T-cell (primary cell): Measurements from ENCODE around the gene KCNG2. TPM values are rescaled to one million over a fixed set of nuclear protein-coding genes. Genes with fewer than 3 reads are reported as not detected.

ENCODE experiments used
- ATAC-seq, 4 experiments: fragments of 200-7000 bp in 3 of 4; fragments of 150-1000 bp in 1 of 4; cut with Tn5 transposase; replicated peaks in 1 of 4; 1 replicate in 3 of 4; 2 replicates in 1 of 4; pipeline ENCODE4 v1.10.0; 2021; ENCODE audit warnings: moderate library complexity in 3 of 4, mild to moderate bottlenecking in 2 of 4, moderate number of reproducible peaks in 1 of 4
- CTCF ChIA-PET, 2 donors: fragments of 300-600 bp; sonication (Branson Sonifier 250); formaldehyde crosslinking; loops; one replicate each; lab custom pipeline; 2022; ENCODE audit warnings: antibody characterized with exemption in 2 of 2; lab: Charles Lee
- POLR2A ChIA-PET, 2 donors: fragments of 300-600 bp; sonication (Branson Sonifier 250); formaldehyde crosslinking; loops; one replicate each; lab custom pipeline; 2022; ENCODE audit warnings: antibody characterized with exemption in 2 of 2; lab: Charles Lee
- DNase-seq, 35 experiments: peaks; one replicate each; pipeline versions ENCODE4 v3.0.0 to v3.0.0-alpha.2; 2013 to 2023
- H3K27ac ChIP-seq: one replicate; pipeline ENCODE4 v1.5.1; 2013; ENCODE audit warnings: low read length
- H3K27me3 ChIP-seq, 2 experiments: replicated peaks in 1 of 2; 1 replicate in 1 of 2; 2 replicates in 1 of 2; pipeline versions ENCODE4 v1.6.1 to v1.7.0; 2013; ENCODE audit warnings: low read length in 1 of 2, mixed read lengths in 1 of 2; ENCODE audit not compliant: control insufficient read depth in 2 of 2, insufficient read depth in 2 of 2; ENCODE audit errors: extremely low read depth in 1 of 2
- H3K36me3 ChIP-seq, 2 donors: 1 replicate in 1 of 2; 2 replicates in 1 of 2; pipeline versions ENCODE4 v1.6.1 to v1.7.0; 2013; ENCODE audit warnings: low read length in 1 of 2; ENCODE audit not compliant: control insufficient read depth in 2 of 2, insufficient read depth in 1 of 2; ENCODE audit errors: extremely low read depth in 1 of 2
- H3K4me1 ChIP-seq, 2 experiments: 1 replicate in 1 of 2; 2 replicates in 1 of 2; pipeline versions ENCODE4 v1.6.1 to v1.7.0; 2013; ENCODE audit warnings: low read length in 2 of 2, mixed read lengths in 1 of 2; ENCODE audit not compliant: insufficient read depth in 2 of 2, control insufficient read depth in 1 of 2; ENCODE audit errors: extremely low read depth in 1 of 2
- H3K4me3 ChIP-seq, 2 donors: 1 replicate in 1 of 2; 2 replicates in 1 of 2; pipeline versions ENCODE4 v1.5.1 to v1.7.0; 2013; ENCODE audit warnings: mild to moderate bottlenecking in 2 of 2, low read length in 1 of 2, moderate library complexity in 1 of 2; ENCODE audit not compliant: control insufficient read depth in 1 of 2; ENCODE audit errors: extremely low read depth in 1 of 2
- H3K9me3 ChIP-seq: 2 replicates; pipeline ENCODE4 v1.7.0; 2013
- H3K27ac Mint-ChIP-seq, 2 donors: one replicate each; pipeline ENCODE4 v1.8.0; 2020 to 2021; ENCODE audit warnings: mild to moderate bottlenecking in 2 of 2, mixed read lengths in 2 of 2
- H3K27me3 Mint-ChIP-seq, 2 donors: one replicate each; pipeline ENCODE4 v1.8.0; 2021 to 2022; ENCODE audit warnings: mixed read lengths in 2 of 2
- H3K36me3 Mint-ChIP-seq: one replicate; pipeline ENCODE4 v1.8.0; 2021; ENCODE audit warnings: mixed read lengths
- H3K4me1 Mint-ChIP-seq, 3 donors: one replicate each; pipeline ENCODE4 v1.8.0; 2020 to 2022; ENCODE audit warnings: mixed read lengths in 3 of 3, mild to moderate bottlenecking in 1 of 3
- H3K4me3 Mint-ChIP-seq, 3 donors: one replicate each; pipeline ENCODE4 v1.8.0; 2020 to 2022; ENCODE audit warnings: mild to moderate bottlenecking in 3 of 3, mixed read lengths in 3 of 3, moderate library complexity in 3 of 3
- H3K9me3 Mint-ChIP-seq, 3 donors: one replicate each; pipeline ENCODE4 v1.8.0; 2020 to 2022; ENCODE audit warnings: mixed read lengths in 3 of 3
- WGBS: methylation state at CpG from one replicate; pipeline ENCODE4 v1.1.5; 2013; ENCODE audit warnings: missing lambda C conversion rate; ENCODE audit not compliant: insufficient coverage; 5-methylcytosine and 5-hydroxymethylcytosine counted together
- total RNA-seq, 35 experiments: library from RNA in 6 of 35; stranded (reverse) in 6 of 35; fragments of 120-200 nt in 1 of 35; gene quantifications; one replicate each; pipeline versions ENCODE4 v1.2.1 to v1.2.4 and lab custom pipeline; 2013 to 2026

Gene KCNG2
- total RNA-seq, 5 donors from 2014 or later (not counting 1 experiment from before 2014, with no cell fraction given), result not detected

GRCh38 chr18:79784071-79784913 is 13.4 kb upstream of the KCNG2 start:
- H3K27ac Mint-ChIP-seq, result no peak overlapping the region
- POLR2A ChIA-PET, result no interaction called here
- peaks cover 28 to 45% of the 10 kb centered on the region in 2 donors for H3K27me3 Mint-ChIP-seq

GRCh38 chr18:79784965-79785770 is 12.6 kb upstream of the KCNG2 start:
- WGBS, result 82% methylated on average over 26 of the region's 32 CpGs
- Histone ChIP-seq H3K4me3 (no peak overlapping the region), H3K27ac (no peak overlapping the region), H3K4me1 (peaks cover 0 to 3% of the 10 kb centered on the region in 2 experiments), H3K36me3 (no peaks in the 10 kb centered on the region), H3K9me3 (no peaks in the 10 kb centered on the region), H3K27me3 (peaks cover 0 to 65% of the 10 kb centered on the region in 2 experiments)
- Mint-ChIP-seq H3K9me3 (no peaks in the 10 kb centered on the region), H3K4me3 (no peak overlapping the region), H3K36me3 (no peaks in the 10 kb centered on the region), H3K4me1 (peaks cover 0 to 3% (median 1%) of the 10 kb centered on the region in 3 donors), H3K27me3 (peaks cover 33 to 48% of the 10 kb centered on the region in 2 donors), H3K27ac (no peak overlapping the region)
- ChIA-PET POLR2A (no interaction called here), CTCF (no interaction called here)
- ATAC-seq (no peak), DNase-seq (no peak)

More at GRCh38 chr18:79784071-79784913, 13.4 kb upstream of the KCNG2 start:
- Histone ChIP-seq H3K27me3 (peaks cover 0 to 63% of the 10 kb centered on the region in 2 experiments), H3K9me3 (no peaks in the 10 kb centered on the region), H3K27ac (no peak overlapping the region), H3K36me3 (no peaks in the 10 kb centered on the region), H3K4me3 (no peak overlapping the region), H3K4me1 (peaks cover 0 to 3% of the 10 kb centered on the region in 2 experiments)
- Mint-ChIP-seq H3K4me1 (peaks cover 0 to 2% (median 1%) of the 10 kb centered on the region in 3 donors), H3K4me3 (no peak overlapping the region), H3K36me3 (no peaks in the 10 kb centered on the region), H3K9me3 (no peaks in the 10 kb centered on the region)
- DNase-seq (no peak), ATAC-seq (no peak)
- WGBS, result 91% methylated on average over 24 of the region's 42 CpGs
- CTCF ChIA-PET, result no interaction called here

- WGBS, result 72% methylated on average over 7 of the region's 12 CpGs
- POLR2A ChIA-PET, result no interaction called here
- CTCF ChIA-PET, result no interaction called here
These were observed 11.9 kb upstream of the KCNG2 start for GRCh38 chr18:79785831-79786230.

DNA sequence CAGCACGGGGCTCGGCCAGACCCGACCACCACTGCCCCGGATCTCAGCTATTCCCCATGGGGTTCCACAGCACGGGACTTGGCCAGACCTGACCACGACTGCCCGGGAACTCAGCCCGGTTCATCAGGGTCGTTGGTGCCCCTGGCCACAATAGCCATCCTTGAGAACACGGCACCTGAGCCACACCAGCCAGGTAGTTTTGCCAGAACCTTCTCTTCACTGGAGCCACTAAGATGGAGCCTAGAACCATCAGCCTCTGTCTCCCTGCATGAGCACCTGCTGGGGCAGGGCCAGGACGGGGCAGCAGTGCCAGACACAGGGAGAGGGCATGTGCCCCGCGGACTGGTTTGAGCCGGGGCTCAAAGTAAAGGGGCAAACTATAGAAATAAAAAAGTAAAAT is 11.4 kb upstream of the KCNG2 start:
- peaks cover 44 to 55% of the 10 kb centered on the region in 2 donors for H3K27me3 Mint-ChIP-seq
- H3K4me3 Mint-ChIP-seq, result no peak overlapping the region
- ChIA-PET POLR2A (no interaction called here), CTCF (no interaction called here)
- H3K4me1 Mint-ChIP-seq, result peaks cover 4 to 9% (median 9%) of the 10 kb centered on the region in 3 donors
- WGBS, result 83% methylated on average over 10 of the region's 14 CpGs
- no peak overlapping the region for H3K27ac Mint-ChIP-seq
- Histone ChIP-seq H3K27ac (no peak overlapping the region), H3K4me3 (no peak overlapping the region), H3K4me1 (peaks cover 0 to 3% of the 10 kb centered on the region in 2 experiments), H3K27me3 (peaks cover 0 to 69% of the 10 kb centered on the region in 2 experiments), H3K9me3 (no peaks in the 10 kb centered on the region), H3K36me3 (no peaks in the 10 kb centered on the region)
- no peaks in the 10 kb centered on the region for H3K9me3 Mint-ChIP-seq
- no peaks in the 10 kb centered on the region for H3K36me3 Mint-ChIP-seq
- DNase-seq (no peak), ATAC-seq (no peak)

More at GRCh38 chr18:79785831-79786230, 11.9 kb upstream of the KCNG2 start:
- no peaks in the 10 kb centered on the region for H3K36me3 Mint-ChIP-seq
- H3K4me1 ChIP-seq, result peaks cover 0 to 3% of the 10 kb centered on the region in 2 experiments
- no peak overlapping the region for H3K4me3 ChIP-seq
- H3K4me1 Mint-ChIP-seq, result peaks cover 1 to 4% (median 4%) of the 10 kb centered on the region in 3 donors
- H3K27me3 Mint-ChIP-seq, result peaks cover 39 to 51% of the 10 kb centered on the region in 2 donors
- ATAC-seq, result no peak
- H3K4me3 Mint-ChIP-seq, result no peak overlapping the region
- H3K27ac ChIP-seq, result no peak overlapping the region
- peaks cover 0 to 67% of the 10 kb centered on the region in 2 experiments for H3K27me3 ChIP-seq
- no peak for DNase-seq
- H3K9me3 Mint-ChIP-seq, result no peaks in the 10 kb centered on the region
- H3K9me3 ChIP-seq, result no peaks in the 10 kb centered on the region
- no peak overlapping the region for H3K27ac Mint-ChIP-seq
- H3K36me3 ChIP-seq, result no peaks in the 10 kb centered on the region

- Histone ChIP-seq H3K4me1 (peaks cover 0 to 3% of the 10 kb centered on the region in 2 experiments), H3K27ac (no peak overlapping the region), H3K36me3 (no peaks in the 10 kb centered on the region), H3K27me3 (peaks cover 0 to 74% of the 10 kb centered on the region in 2 experiments), H3K4me3 (no peak overlapping the region), H3K9me3 (no peaks in the 10 kb centered on the region)
- DNase-seq (no peak), ATAC-seq (no peak)
- Mint-ChIP-seq H3K27ac (no peak overlapping the region), H3K4me1 (peaks cover 8 to 16% (median 12%) of the 10 kb centered on the region in 3 donors), H3K27me3 (peaks cover 51 to 60% of the 10 kb centered on the region in 2 donors), H3K4me3 (peak overlapping the region in 1 of 3 donors; percentile 29), H3K9me3 (no peaks in the 10 kb centered on the region), H3K36me3 (no peaks in the 10 kb centered on the region)
- CTCF ChIA-PET, result no interaction called here
- POLR2A ChIA-PET, result no interaction called here
- WGBS, result 86% methylated on average over 22 of the region's 22 CpGs
These were observed 10.8 kb upstream of the KCNG2 start for GRCh38 chr18:79786786-79787526.

- ChIA-PET POLR2A (interaction anchor here in 1 of 2 donors (0.6 kb wide), 1 partner anchor 875 kb away, joined by 3 read pairs; no protein-coding TSS in a partner anchor), CTCF (no interaction called here)
- Mint-ChIP-seq H3K4me3 (no peak overlapping the region), H3K4me1 (peaks cover 8 to 17% (median 12%) of the 10 kb centered on the region in 3 donors), H3K9me3 (no peaks in the 10 kb centered on the region), H3K36me3 (no peaks in the 10 kb centered on the region), H3K27ac (no peak overlapping the region), H3K27me3 (peaks cover 56 to 63% of the 10 kb centered on the region in 2 donors)
- Histone ChIP-seq H3K4me3 (no peak overlapping the region), H3K9me3 (no peaks in the 10 kb centered on the region), H3K4me1 (peaks cover 0 to 3% of the 10 kb centered on the region in 2 experiments), H3K27ac (no peak overlapping the region), H3K36me3 (no peaks in the 10 kb centered on the region), H3K27me3 (peaks cover 0 to 79% of the 10 kb centered on the region in 2 experiments)
- WGBS, result 82% methylated on average over 14 of the region's 16 CpGs
- ATAC-seq, result no peak
- DNase-seq, result no peak
These were observed 10.2 kb upstream of the KCNG2 start for GRCh38 chr18:79787527-79787864.
